ENCODE measurements around the gene CELSR1. TPM values are rescaled to one million over a fixed set of nuclear protein-coding genes. Genes with fewer than 3 reads are reported as not detected.

CELSR1 gene
- total and polyA plus RNA-seq, 2 of the 13 experiments (the other 11 are each of a cell fraction or from before 2014, with no cell fraction given): 0.78 to 1.8 TPM

- TF ChIP-seq CENPBD1 (CRISPR knock-in tag; IDR thresholded peaks at IDR 0.05; ENCODE audit: borderline replicate concordance, low read depth): no peak
- TF ChIP-seq ZNF24 (IDR thresholded peaks at IDR 0.05): no peak
- peak; percentile 46; the same call in 1 of the 2 replicates for TF ChIP-seq RFXAP (CRISPR knock-in tag; IDR thresholded peaks at IDR 0.05; ENCODE audit: borderline replicate concordance)
- TF ChIP-seq ZNF605 (CRISPR knock-in tag; IDR thresholded peaks at IDR 0.05): no peak; the same call in 1 of the 2 replicates
- TF ChIP-seq ZNF792 (CRISPR knock-in tag; IDR thresholded peaks at IDR 0.05): no peak
- no peak for TF ChIP-seq KLF9 (CRISPR knock-in tag; IDR thresholded peaks at IDR 0.05; ENCODE audit: low read depth)
- peak; percentile 58; the same call in 1 of the 2 replicates for TF ChIP-seq ZSCAN5A (CRISPR knock-in tag; IDR thresholded peaks at IDR 0.05; ENCODE audit: borderline replicate concordance)
- TF ChIP-seq MBD4 (IDR thresholded peaks at IDR 0.05; ENCODE audit: borderline replicate concordance, low read length): no peak
- no peak for TF ChIP-seq YY1 (IDR thresholded peaks at IDR 0.05; ENCODE audit: insufficient read depth, insufficient replicate concordance, low read depth, low read length)
- TF ChIP-seq ZC3H4 (CRISPR knock-in tag; IDR thresholded peaks at IDR 0.05; ENCODE audit: borderline replicate concordance): no peak
- no peak for TF ChIP-seq KIAA2018 (CRISPR knock-in tag; IDR thresholded peaks at IDR 0.05; ENCODE audit: borderline replicate concordance)
- no peak for TF ChIP-seq TAF1 (CRISPR knock-in tag; IDR thresholded peaks at IDR 0.05)
- no peak for TF ChIP-seq ZKSCAN1 (IDR thresholded peaks at IDR 0.05; ENCODE audit: low read length)
- TF ChIP-seq STAG1 (CRISPR knock-in tag; IDR thresholded peaks at IDR 0.05): no peak
- no peak for TF ChIP-seq GLI4 (CRISPR knock-in tag; IDR thresholded peaks at IDR 0.05; ENCODE audit: borderline replicate concordance)
- TF ChIP-seq ZNF572 (CRISPR knock-in tag; IDR thresholded peaks at IDR 0.05): no peak
- peak; percentile 33; the same call in 1 of the 2 replicates for TF ChIP-seq ZFP91 (CRISPR knock-in tag; IDR thresholded peaks at IDR 0.05; ENCODE audit: borderline replicate concordance)
- TF ChIP-seq ZNF577 (CRISPR knock-in tag; IDR thresholded peaks at IDR 0.05; ENCODE audit: borderline replicate concordance, low read depth): no peak
These were observed 84.2 kb downstream of the CELSR1 start (continued) for GRCh38 chr22:46453006-46453828.
